Measurements from ENCODE around the gene ADCY2.

GRCh38 chr5:7868427-7868772 is 472.5 kb downstream of the ADCY2 start:
- TF ChIP-seq CTCF (conservative IDR thresholded peaks at IDR 0.05; ENCODE audit: low read depth, low read length) (no peak), EZH2 (IDR thresholded peaks at IDR 0.05; ENCODE audit: borderline replicate concordance, low read depth, low read length, poor library complexity, severe bottlenecking) (no peak)
